Hepatocyte (in vitro differentiated cells): Measurements from ENCODE around the gene GLT1D1. TPM values are rescaled to one million over a fixed set of nuclear protein-coding genes. Genes with fewer than 3 reads are reported as not detected.

Source experiments
- DNase-seq: peaks from one replicate; pipeline ENCODE4 v3.0.0-alpha.2; 2016; ENCODE audit warnings: low spot score
- H2AFZ ChIP-seq: fragments of 200-600 bp; sonication (generic); 2 replicates; pipeline ENCODE4 v1.6.0; 2016; ENCODE audit warnings: antibody characterized with exemption, mild to moderate bottlenecking
- H3K27ac ChIP-seq: fragments of 200-600 bp; sonication (generic); 2 replicates; pipeline ENCODE4 v1.5.1; 2016; ENCODE audit warnings: mild to moderate bottlenecking
- H3K27me3 ChIP-seq: fragments of 200-600 bp; sonication (generic); 2 replicates; pipeline ENCODE4 v1.6.1; 2016
- H3K36me3 ChIP-seq: fragments of 200-600 bp; sonication (generic); replicated peaks from 2 replicates; pipeline ENCODE4 v1.5.1; 2016; ENCODE audit warnings: low read depth; ENCODE audit not compliant: insufficient read depth
- H3K4me1 ChIP-seq: fragments of 200-600 bp; sonication (generic); 2 replicates; pipeline ENCODE4 v1.5.1; 2016; ENCODE audit warnings: mild to moderate bottlenecking, moderate library complexity; ENCODE audit not compliant: insufficient read depth
- H3K4me2 ChIP-seq: fragments of 200-600 bp; sonication (generic); 2 replicates; pipeline ENCODE4 v1.6.0; 2016
- H3K4me3 ChIP-seq: fragments of 200-600 bp; sonication (generic); 2 replicates; pipeline ENCODE4 v1.5.1; 2016; ENCODE audit warnings: mild to moderate bottlenecking
- H3K79me2 ChIP-seq: fragments of 200-600 bp; sonication (generic); 2 replicates; pipeline ENCODE4 v1.6.0; 2017; ENCODE audit warnings: mild to moderate bottlenecking
- H3K9me2 ChIP-seq: fragments of 200-600 bp; sonication (generic); replicated peaks from 2 replicates; pipeline ENCODE4 v1.6.0; 2017; ENCODE audit warnings: mild to moderate bottlenecking; ENCODE audit not compliant: insufficient read depth
- H3K9me3 ChIP-seq: fragments of 200-600 bp; sonication (generic); 2 replicates; pipeline ENCODE4 v1.5.1; 2016; ENCODE audit warnings: low read depth, mild to moderate bottlenecking
- H4K20me1 ChIP-seq: fragments of 200-600 bp; sonication (generic); 2 replicates; pipeline ENCODE4 v1.6.0; 2016; ENCODE audit warnings: mild to moderate bottlenecking; ENCODE audit not compliant: insufficient read depth, poor library complexity, severe bottlenecking
- CTCF ChIP-seq: fragments of 200-600 bp; sonication (generic); IDR thresholded peaks from 2 replicates; pipeline ENCODE4 v1.5.1; 2016; ENCODE audit warnings: antibody characterized with exemption, mild to moderate bottlenecking; ENCODE audit not compliant: poor library complexity
- EZH2 ChIP-seq: fragments of 200-600 bp; sonication (generic); IDR thresholded peaks from 2 replicates; pipeline ENCODE4 v1.6.1; 2016; ENCODE audit warnings: antibody characterized with exemption, mild to moderate bottlenecking, borderline replicate concordance
- EZH2phosphoT487 ChIP-seq: fragments of 200-600 bp; sonication (generic); IDR thresholded peaks from one replicate; pipeline ENCODE4 v1.6.1; 2018; ENCODE audit warnings: antibody characterized with exemption, mild to moderate bottlenecking, low read depth, moderate library complexity; ENCODE audit not compliant: unreplicated experiment, severe bottlenecking
- WGBS: methylation state at CpG from one replicate; pipeline ENCODE4 v1.1.6; 2016; ENCODE audit warnings: low lambda C conversion rate; ENCODE audit errors: missing lambda C conversion rate; 5-methylcytosine and 5-hydroxymethylcytosine counted together
- polyA plus RNA-seq: library from polyadenylated mRNA; unstranded; fragments of >200 nt; fragmentation: Nextera tagmentation; extraction: Ambion mirVana; gene quantifications from 2 replicates; pipeline ENCODE4 v1.2.1, GENCODE V29; 2016
- total RNA-seq: library from RNA; depleted of rRNA; stranded (reverse); fragments of >200 nt; gene quantifications from 2 replicates; pipeline ENCODE4 v1.2.3, GENCODE V29; 2014

GLT1D1 gene
- total and polyA plus RNA-seq, 2 experiments from 2014 or later, result 1.8 to 1.9 TPM

GRCh38 chr12:128859311-128859710 lies 6.0 kb downstream of the GLT1D1 start:
- Histone ChIP-seq H3K4me3 (no peak overlapping the region), H2AFZ (no peak overlapping the region), H3K9me2 (no peaks in the 10 kb centered on the region), H3K27me3 (peaks cover 17% of the 10 kb centered on the region), H3K36me3 (no peaks in the 10 kb centered on the region), H3K4me2 (no peak overlapping the region), H3K27ac (no peak overlapping the region), H3K79me2 (no peaks in the 10 kb centered on the region), H3K4me1 (no peaks in the 10 kb centered on the region), H4K20me1 (no peaks in the 10 kb centered on the region), H3K9me3 (no peaks in the 10 kb centered on the region)
- 93% methylated on average over 9 of the region's 9 CpGs for WGBS
- TF ChIP-seq EZH2phosphoT487, result no peak
- no peak for TF ChIP-seq CTCF
- TF ChIP-seq EZH2, result no peak
- no peak for DNase-seq

DNA sequence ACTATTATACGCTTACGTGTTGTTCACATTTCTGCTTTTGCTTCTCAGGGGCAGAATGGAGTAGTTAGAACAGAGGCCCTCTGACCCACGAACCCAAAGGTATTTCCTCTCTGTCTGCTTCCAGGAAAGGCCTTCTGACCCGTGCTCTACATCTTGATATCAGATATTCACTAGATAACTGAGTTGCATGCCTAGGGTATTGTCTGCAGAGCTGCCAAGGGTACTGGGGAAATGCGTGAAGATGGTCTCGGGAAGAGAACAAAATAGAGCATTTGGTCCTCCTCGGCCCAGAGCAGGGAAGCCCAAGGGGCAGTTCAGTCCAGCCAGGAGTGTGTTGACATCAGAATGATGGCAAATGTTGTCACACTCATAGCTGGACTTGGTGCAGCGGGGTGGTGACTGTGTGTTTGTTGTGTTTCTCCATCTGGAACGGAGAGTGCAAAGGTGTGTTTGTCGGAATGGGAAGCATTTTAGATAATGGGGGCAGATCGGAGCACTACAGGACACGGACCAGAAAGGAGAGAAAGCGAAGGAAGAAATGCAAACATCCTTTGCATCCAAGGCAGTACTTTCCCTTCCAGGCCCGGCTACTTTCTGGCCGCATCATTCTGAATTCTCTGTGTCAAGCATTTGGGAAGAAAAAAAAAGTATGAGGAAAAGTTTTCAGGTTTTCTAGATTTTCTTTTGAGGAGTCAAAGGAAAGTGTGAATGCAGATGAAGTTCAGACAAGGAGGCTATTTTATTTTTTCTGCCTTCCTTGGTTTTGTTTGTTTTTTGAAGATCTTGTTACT lies 8.1 kb downstream of the GLT1D1 start:
- Histone ChIP-seq H3K27ac (no peak overlapping the region), H3K4me1 (no peaks in the 10 kb centered on the region), H3K9me3 (no peaks in the 10 kb centered on the region), H4K20me1 (no peaks in the 10 kb centered on the region), H3K9me2 (no peaks in the 10 kb centered on the region), H3K36me3 (no peaks in the 10 kb centered on the region), H3K27me3 (peaks cover under 1% of the 10 kb centered on the region), H3K4me3 (no peak overlapping the region), H3K79me2 (no peaks in the 10 kb centered on the region), H3K4me2 (no peak overlapping the region), H2AFZ (no peak overlapping the region)
- peak; percentile 38 for DNase-seq
- WGBS, result 62% methylated on average over 15 of the region's 15 CpGs
- TF ChIP-seq EZH2phosphoT487, result no peak

DNA sequence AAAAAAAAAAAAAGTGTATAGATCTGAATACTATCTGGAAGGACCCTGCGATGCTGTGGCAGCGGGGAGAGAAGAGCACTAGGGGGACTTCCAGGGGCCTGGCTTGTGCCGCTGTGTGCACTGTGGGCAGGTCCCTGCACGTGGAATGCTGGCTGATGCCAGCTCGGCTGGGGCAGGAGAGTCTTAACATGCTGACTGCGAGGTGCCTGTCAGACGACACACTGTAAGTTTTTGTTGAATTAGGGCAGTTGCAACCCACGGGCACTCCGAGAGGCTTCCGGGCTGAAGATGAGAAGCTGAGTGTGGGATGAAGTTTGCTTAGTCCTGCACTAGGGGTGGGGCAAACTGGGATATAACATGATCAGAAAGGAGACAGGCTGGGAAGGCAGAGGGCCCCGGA lies 10.7 kb downstream of the GLT1D1 start:
- Histone ChIP-seq H3K4me3 (no peak overlapping the region), H3K9me3 (no peaks in the 10 kb centered on the region), H3K4me1 (no peaks in the 10 kb centered on the region), H3K36me3 (no peaks in the 10 kb centered on the region), H2AFZ (no peak overlapping the region), H3K27ac (no peak overlapping the region), H4K20me1 (no peaks in the 10 kb centered on the region), H3K27me3 (no peaks in the 10 kb centered on the region), H3K9me2 (no peaks in the 10 kb centered on the region), H3K4me2 (no peak overlapping the region), H3K79me2 (no peaks in the 10 kb centered on the region)
- DNase-seq, result no peak
- WGBS, result 84% methylated on average over 11 of the region's 11 CpGs
- TF ChIP-seq EZH2 (no peak), CTCF (no peak), EZH2phosphoT487 (no peak)

DNA sequence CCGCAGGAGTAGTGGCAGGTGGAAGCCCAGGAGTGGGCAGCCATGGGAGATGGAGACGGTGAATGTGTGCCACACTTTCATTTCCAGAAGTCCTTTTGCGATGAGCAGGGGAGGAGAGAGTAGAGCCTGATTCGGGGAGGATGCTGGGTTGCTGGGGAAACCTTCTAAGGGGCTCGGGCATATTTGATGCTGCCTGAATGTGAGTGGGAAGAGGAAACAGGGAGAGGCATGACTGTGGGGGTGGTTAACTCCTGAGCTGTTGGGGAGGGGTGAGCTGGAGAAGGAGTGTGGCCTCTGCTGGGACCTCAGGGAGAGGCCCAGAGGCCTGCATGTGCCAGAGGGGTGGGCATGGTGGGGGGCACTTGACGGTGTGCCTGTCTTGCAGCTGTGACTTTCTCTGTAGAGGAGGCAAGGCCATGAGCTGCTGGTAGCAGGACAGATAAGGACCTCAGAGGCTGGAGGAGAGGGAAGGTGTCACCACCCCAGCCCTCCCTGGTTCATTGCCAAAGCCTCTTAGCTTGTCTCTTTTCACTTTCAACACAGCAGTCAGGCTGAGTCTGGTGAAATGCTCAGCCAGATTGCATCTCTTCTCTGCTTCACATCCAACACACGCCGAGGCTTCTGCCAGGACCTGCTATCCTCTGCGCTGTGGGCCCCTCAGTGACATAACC lies 11.4 kb downstream of the GLT1D1 start:
- no peak overlapping the region for H2AFZ ChIP-seq
- WGBS, result 86% methylated on average over 9 of the region's 9 CpGs
- H3K4me1 ChIP-seq, result no peaks in the 10 kb centered on the region
- H3K9me2 ChIP-seq, result no peaks in the 10 kb centered on the region
- H3K36me3 ChIP-seq, result no peaks in the 10 kb centered on the region
- no peak overlapping the region for H3K4me3 ChIP-seq
- H3K4me2 ChIP-seq, result no peak overlapping the region
- no peak for DNase-seq
- no peaks in the 10 kb centered on the region for H3K79me2 ChIP-seq
- no peak for TF ChIP-seq EZH2
- TF ChIP-seq CTCF, result no peak
- no peak overlapping the region for H3K27ac ChIP-seq
- H4K20me1 ChIP-seq, result no peaks in the 10 kb centered on the region
- no peaks in the 10 kb centered on the region for H3K9me3 ChIP-seq
- no peaks in the 10 kb centered on the region for H3K27me3 ChIP-seq
